HFF-Myc (cell line): ENCODE measurements around the gene HEXD.
"Not testable (repeated sequence)": the region's sequence is repeated elsewhere in the genome, so short reads cannot be mapped to it uniquely, and the experiment has no call there.

Experiments
- DNase-seq: peaks from one replicate; pipeline ENCODE4 v3.0.0-alpha.2; 2011; ENCODE audit warnings: low read depth; ENCODE audit errors: extremely low read depth
- H3K4me3 ChIP-seq: replicated peaks from 2 replicates; pipeline ENCODE4 v1.5.1; 2011; ENCODE audit warnings: low read depth, mild to moderate bottlenecking, control low read depth, low read length
- CTCF ChIP-seq: IDR thresholded peaks from 2 replicates; pipeline ENCODE4 v1.5.1; 2012; ENCODE audit warnings: mild to moderate bottlenecking, low read depth, low read length, control low read depth; ENCODE audit errors: missing control alignments

The HEXD gene

GRCh38 chr17:82378741-82379021, 39.5 kb upstream of the HEXD start:
- no peak overlapping the region for H3K4me3 ChIP-seq
- no peak for DNase-seq
- no peak for TF ChIP-seq CTCF

- DNase-seq = no peak
- no peak overlapping the region for H3K4me3 ChIP-seq
- no peak for TF ChIP-seq CTCF
Observed at GRCh38 chr17:82380860-82381702, 37.1 kb upstream of the HEXD start.

GRCh38 chr17:82381703-82382009, 36.5 kb upstream of the HEXD start:
- not testable (repeated sequence) for DNase-seq, H3K4me3 ChIP-seq

GRCh38 chr17:82382220-82382932, 35.8 kb upstream of the HEXD start:
- not testable (repeated sequence) for DNase-seq, H3K4me3 ChIP-seq

- no peak overlapping the region for H3K4me3 ChIP-seq
- TF ChIP-seq CTCF = no peak
- no peak for DNase-seq
Observed at GRCh38 chr17:82382933-82383255, 35.3 kb upstream of the HEXD start.

GRCh38 chr17:82383411-82383810, 34.7 kb upstream of the HEXD start:
- H3K4me3 ChIP-seq = no peak overlapping the region
- DNase-seq = no peak
- TF ChIP-seq CTCF = no peak

- TF ChIP-seq CTCF = no peak
- DNase-seq = no peak
- no peak overlapping the region for H3K4me3 ChIP-seq
Observed at GRCh38 chr17:82384051-82384729, 34.0 kb upstream of the HEXD start.
